ENCODE results near the gene SAG.

The SAG gene
- total RNA-seq, result 0 to 0.62 (median 0.29) reads per million in 4 experiments

- DNase-seq, result no peak
These were observed at the start of gene SAG for GRCh38 chr2:233307565-233307964. TSS of gene SAG (plus strand) at chr2:233307816. CDS start at chr2:233309190, 1,374 bp downstream.

GRCh38 chr2:233258211-233258610 lies 49.4 kb upstream of the SAG start:
- DNase-seq, result no peak

- DNase-seq, result no peak
These were observed 47.9 kb upstream of the SAG start for GRCh38 chr2:233259730-233260129.

GRCh38 chr2:233260661-233261060 lies 47.0 kb upstream of the SAG start:
- no peak for DNase-seq

- DNase-seq, result no peak
These were observed 45.6 kb upstream of the SAG start for GRCh38 chr2:233261819-233262555.

GRCh38 chr2:233262562-233262961 lies 45.1 kb upstream of the SAG start:
- no peak for DNase-seq

- no peak for DNase-seq
These were observed 44.5 kb upstream of the SAG start for GRCh38 chr2:233263045-233263570.

- DNase-seq, result no peak
These were observed 42.9 kb upstream of the SAG start for GRCh38 chr2:233264667-233265066.

- no peak for DNase-seq
These were observed 41.7 kb upstream of the SAG start for GRCh38 chr2:233265899-233266431.

GRCh38 chr2:233266481-233266880 lies 41.1 kb upstream of the SAG start:
- no peak for DNase-seq

GRCh38 chr2:233267516-233268245 lies 39.9 kb upstream of the SAG start:
- peak; percentile 65 for DNase-seq

- no peak for DNase-seq
These were observed 37.2 kb upstream of the SAG start for GRCh38 chr2:233270366-233270765.

- DNase-seq, result no peak
These were observed 36.7 kb upstream of the SAG start for GRCh38 chr2:233270951-233271350.

GRCh38 chr2:233271693-233272092 lies 35.9 kb upstream of the SAG start:
- no peak for DNase-seq

GRCh38 chr2:233273120-233273519 lies 34.5 kb upstream of the SAG start:
- no peak for DNase-seq

- DNase-seq, result no peak
These were observed 32.4 kb upstream of the SAG start for GRCh38 chr2:233275223-233275622.

GRCh38 chr2:233278921-233279320 lies 28.7 kb upstream of the SAG start:
- no peak for DNase-seq

GRCh38 chr2:233280114-233280693 lies 27.4 kb upstream of the SAG start:
- DNase-seq, result no peak

GRCh38 chr2:233281553-233281952 lies 26.1 kb upstream of the SAG start:
- no peak for DNase-seq

- no peak for DNase-seq
These were observed 25.5 kb upstream of the SAG start for GRCh38 chr2:233281992-233282603.

GRCh38 chr2:233285921-233286320 lies 21.7 kb upstream of the SAG start:
- no peak for DNase-seq

GRCh38 chr2:233287871-233288270 lies 19.7 kb upstream of the SAG start:
- DNase-seq, result no peak

GRCh38 chr2:233288663-233289062 lies 19.0 kb upstream of the SAG start:
- no peak for DNase-seq

Measured in effector CD8-positive, alpha-beta T cell (primary cell).